IPS DF 19.7 (cell line): Measurements from ENCODE around the gene ATP9B.
"Not testable (repeated sequence)": the region's sequence is repeated elsewhere in the genome, so short reads cannot be mapped to it uniquely, and the experiment has no call there.

ENCODE experiments used
- DNase-seq: peaks from one replicate; pipeline ENCODE4 v3.0.0-alpha.2; 2013; ENCODE audit warnings: low read depth, low spot score

ATP9B gene

DNA sequence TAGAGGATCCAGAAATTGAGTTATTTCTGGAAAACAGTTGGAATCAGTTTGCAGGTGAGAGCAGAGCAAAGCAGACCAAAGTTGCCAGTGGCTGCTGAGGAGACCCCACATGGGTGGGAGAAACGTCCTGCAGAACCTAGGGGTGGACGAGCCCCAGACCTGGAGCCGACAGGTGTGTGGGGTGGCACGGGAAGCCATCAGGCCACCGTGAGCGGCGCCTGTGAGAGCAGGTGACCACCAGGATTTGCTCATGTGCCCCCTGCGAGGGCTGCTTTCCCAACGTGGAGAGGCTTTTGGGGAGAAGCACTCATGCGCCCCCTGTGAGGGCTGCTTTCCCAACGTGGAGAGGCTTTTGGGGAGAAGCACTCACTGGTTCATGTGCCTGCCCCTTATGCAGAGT is 209.7 kb downstream of the ATP9B start:
- DNase-seq, result no peak

DNA sequence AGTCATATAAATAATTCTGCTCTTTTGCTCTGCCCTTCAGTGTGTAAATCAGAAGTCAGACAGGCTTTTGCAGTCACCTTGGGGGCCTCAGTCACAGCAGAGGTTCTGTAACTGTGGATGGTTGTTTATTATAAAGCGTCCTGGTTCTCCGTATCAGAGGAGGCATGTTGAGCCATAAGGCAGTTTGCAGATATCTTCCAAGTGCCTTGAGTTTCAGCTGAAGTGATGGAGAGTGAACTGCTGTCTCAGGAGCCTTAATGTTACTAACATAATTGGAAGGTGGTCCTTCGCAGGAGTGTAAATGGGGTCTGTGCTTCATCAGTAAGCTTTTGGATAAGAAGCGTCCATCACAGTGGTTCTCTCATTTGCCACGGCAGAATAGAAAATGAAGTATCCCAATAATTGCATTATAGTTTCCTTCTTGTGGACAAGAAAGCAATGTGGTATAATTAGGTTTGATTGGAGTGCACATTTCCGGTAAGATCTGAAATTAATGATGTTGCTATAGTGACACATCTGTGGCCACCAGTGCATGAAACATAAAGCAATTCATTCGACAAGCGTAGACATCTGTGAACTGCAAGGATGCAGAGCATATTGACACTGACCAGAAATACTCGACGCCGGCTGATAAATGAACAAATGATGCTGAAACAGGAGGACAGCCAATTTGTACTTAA is 214.1 kb downstream of the ATP9B start:
- no peak for DNase-seq

GRCh38 chr18:79283929-79284328 is 214.7 kb downstream of the ATP9B start:
- DNase-seq, result no peak

- DNase-seq, result not testable (repeated sequence)
Observed at GRCh38 chr18:79285191-79285590, 216.0 kb downstream of the ATP9B start.

GRCh38 chr18:79290409-79290808 is 221.2 kb downstream of the ATP9B start:
- DNase-seq, result not testable (repeated sequence)

DNA sequence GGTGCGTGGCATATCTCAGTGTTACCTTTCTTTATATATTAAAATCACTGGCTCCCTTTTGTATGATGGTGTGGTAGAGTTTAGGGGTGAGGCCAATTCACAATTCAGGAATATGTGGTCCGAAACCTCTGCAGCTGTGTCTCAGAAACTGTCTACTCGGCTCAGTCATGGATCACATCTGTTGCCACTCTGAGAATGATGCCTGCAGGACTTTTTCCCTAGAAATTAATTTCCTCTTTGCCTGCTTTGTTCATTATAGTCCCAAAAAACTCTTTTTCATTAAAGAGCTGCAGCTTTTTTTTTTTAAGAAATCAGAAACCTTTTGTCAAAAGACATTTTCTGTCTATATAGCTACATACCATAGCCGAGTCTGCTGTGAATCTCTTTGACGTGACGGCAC is 221.7 kb downstream of the ATP9B start:
- no peak for DNase-seq

- DNase-seq, result no peak
Observed at GRCh38 chr18:79294235-79294634, 225.0 kb downstream of the ATP9B start.

GRCh38 chr18:79299272-79299671 is 230.1 kb downstream of the ATP9B start:
- DNase-seq, result no peak

DNA sequence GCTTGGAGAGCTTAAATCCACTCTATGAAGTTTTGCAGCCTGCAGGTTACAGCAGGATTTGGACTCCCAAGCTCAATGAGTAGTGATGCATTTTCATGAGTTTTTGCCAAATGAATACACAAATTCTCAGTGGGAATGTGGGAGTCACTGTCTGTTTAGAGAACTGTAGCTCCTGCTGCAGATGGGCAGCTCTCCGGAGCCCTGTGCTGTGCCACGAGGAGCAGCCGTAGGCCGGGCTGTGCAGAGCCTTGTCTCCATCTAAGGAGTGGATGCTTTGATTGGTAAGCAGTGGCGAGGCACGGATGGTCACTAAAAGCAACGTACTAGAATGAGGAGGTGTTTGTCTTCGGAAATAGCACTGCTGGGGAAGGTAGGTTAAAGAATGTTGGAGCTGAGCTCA is 230.5 kb downstream of the ATP9B start:
- DNase-seq, result no peak

DNA sequence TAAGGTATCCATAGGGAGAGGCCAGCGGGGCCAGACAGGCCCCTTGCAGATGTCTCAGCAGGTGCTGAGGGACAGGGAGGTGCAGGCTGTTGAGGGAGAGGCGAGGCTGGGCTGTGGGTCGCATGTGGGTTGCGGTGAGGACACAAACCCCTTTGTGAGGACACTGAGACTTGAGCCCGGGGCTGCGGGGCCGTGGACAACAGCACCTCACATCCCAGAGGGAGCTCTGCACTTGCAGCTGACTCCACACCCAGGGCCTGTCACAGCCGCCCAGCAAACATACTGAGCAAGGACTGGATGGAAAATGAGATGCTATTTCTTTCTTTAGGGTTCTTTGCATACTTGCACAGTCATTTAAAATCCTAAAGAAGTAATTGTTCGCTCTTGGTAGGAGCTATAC is 231.2 kb downstream of the ATP9B start:
- DNase-seq, result no peak

DNA sequence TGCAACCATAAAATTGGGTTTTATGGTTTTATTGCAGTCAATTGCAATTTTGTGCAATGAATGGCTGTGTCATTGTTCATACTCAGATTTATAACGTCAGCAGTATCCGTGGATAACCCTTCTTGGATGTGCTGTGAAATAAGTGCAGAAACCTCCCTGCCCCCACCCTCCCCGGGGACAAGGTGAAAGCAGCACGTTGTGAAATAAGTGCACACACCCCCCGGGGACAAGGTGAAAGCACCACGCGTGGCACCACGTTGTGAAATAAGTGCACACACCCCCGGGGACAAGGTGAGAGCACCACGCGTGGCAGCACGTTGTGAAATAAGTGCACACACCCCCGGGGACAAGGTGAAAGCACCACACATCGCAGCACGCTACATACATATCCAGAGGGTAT is 232.9 kb downstream of the ATP9B start:
- no peak for DNase-seq

DNA sequence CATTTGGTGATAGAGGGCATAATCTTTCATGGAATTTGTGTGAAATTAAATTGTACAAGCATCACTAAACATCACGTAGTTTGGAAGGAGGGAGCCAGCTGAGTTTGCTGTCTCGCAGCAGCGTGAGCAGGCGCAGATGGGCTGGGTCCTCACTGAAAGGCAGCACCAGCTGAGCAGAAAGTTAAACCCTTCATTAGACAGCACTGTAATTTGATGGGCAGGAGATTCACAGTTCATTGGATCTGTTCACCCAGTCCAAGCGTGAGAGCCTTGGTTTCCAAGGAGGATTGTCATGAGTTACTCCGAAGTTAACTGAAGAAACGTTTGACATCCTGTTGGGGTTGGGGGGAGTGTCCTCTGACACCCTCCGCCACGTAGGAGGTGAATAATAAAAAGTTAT is 236.7 kb downstream of the ATP9B start:
- no peak for DNase-seq

GRCh38 chr18:79309614-79310358 is 240.6 kb downstream of the ATP9B start:
- DNase-seq, result no peak

- no peak for DNase-seq
Observed at GRCh38 chr18:79314838-79315388, 245.7 kb downstream of the ATP9B start.

DNA sequence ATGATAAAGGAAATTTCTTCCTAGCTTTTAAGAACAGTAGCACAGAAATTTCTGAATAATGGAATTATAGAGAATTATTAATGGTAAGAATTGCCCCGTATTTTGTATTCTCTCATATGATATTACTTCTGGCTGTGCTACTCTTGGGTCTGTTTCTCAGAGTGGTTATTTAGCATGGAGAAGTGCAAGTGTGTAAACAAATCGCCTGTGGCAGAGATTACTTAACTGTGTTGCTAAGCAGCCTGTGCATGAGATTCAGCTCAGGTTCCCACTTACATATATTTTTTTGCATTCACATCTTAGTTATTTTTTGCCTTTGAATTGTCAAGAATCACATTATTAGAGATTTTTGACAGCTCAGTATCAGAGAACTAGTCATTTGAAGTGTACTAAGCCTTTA is 246.4 kb downstream of the ATP9B start:
- DNase-seq, result no peak

DNA sequence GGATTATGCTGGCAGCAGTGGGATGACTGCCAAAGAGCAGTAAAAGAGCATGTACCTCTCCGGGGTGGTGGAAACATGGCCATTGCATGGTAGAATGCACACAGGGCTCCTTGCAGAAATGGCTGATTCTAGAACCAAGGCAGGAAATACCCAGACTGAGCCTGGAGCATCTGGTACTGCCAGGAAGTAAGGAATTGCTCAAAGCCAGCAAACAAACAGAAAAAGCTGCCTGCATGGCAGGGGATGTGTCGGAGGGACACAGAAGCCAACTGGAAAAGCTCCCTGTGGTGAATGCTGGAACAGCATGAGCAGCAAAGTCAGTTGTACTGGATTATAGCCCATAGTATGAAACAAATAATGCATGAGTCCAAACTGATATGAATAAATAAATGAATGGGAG is 248.5 kb downstream of the ATP9B start:
- no peak for DNase-seq

GRCh38 chr18:79318142-79318673 is 249.0 kb downstream of the ATP9B start:
- no peak for DNase-seq

DNA sequence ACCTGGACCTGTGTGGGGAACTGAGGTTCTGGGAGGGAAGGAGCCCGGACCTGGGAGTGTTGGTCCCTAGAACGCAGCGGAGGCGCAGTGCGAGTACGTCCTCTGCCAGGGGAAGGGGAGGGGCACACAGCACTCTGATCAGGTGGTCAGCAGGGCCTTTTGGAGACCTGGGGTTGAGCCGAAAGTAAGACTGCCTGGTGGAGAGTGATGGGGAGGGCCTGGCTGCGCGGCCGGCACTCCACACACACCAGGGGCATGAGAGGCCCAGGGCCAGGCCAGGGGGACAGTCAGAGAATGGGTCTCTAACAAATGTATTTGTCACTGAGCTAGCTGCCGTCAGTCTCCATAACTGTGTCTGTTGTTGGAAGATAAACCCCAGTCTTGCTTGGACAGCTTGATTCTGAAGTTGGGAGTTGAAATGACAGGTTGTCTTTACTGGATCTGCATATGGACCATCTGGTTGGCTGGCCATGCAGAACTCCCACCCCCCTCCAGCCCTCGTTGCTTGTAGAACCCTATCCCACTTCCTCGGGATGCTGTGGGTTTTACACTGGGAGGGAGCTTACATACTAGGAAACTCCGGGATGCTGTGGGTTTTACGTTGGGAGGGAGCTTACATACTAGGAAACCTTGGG is 251.1 kb downstream of the ATP9B start:
- DNase-seq, result no peak

DNA sequence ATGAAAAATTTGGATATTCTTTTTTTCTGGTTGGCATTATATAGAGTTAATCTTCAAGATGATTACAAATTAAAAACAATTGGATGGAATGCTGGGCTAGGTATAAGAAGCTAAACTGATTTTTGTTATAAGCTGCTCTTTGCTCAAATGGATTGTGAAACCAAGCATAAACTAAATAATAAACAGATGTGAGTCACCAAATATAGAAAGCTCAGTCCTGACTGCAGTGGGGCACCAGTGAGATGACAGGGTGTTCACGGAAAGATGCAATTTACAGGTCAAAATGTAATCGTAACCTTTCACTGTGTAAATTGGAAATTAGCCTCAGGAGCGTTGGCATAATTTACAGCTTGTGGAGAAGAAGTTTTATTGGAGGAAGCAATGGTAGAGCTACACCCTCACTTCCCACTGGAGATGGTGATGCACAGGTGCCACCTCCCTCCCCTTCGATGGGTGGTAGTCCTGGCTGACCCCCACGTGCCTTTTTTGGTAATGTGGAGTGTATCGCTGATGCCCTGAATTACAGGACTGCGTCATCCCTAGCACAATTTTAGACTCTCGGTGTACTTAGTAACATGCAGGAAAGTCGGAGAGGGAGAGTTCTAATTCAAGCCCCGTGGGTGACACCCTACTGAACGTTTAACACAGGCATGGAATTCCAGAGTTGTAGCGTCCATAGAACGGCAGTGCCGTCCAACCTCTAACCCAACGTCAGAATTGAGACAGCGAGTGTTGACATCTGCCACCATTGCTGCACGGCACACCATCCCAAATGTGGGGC is 252.6 kb downstream of the ATP9B start:
- no peak for DNase-seq

GRCh38 chr18:79322441-79322840 is 253.2 kb downstream of the ATP9B start:
- DNase-seq, result no peak

GRCh38 chr18:79323471-79323870 is 254.3 kb downstream of the ATP9B start:
- DNase-seq, result no peak
